VCaP (cell line): ENCODE results near the gene RNASE12.
"Not testable (repeated sequence)": the region's sequence is repeated elsewhere in the genome, so short reads cannot be mapped to it uniquely, and the experiment has no call there.

Experiments used
- H3K27ac ChIP-seq: fragments of 450-650 bp; 2 replicates; pipeline ENCODE4 v1.5.1; 2017
- TF ChIP-seq, protein P1 (sequence below): fragments of 450-650 bp; conservative IDR thresholded peaks from 2 replicates; pipeline ENCODE4 v1.5.1; 2017; ENCODE audit warnings: mild to moderate bottlenecking, moderate library complexity

The RNASE12 gene

DNA sequence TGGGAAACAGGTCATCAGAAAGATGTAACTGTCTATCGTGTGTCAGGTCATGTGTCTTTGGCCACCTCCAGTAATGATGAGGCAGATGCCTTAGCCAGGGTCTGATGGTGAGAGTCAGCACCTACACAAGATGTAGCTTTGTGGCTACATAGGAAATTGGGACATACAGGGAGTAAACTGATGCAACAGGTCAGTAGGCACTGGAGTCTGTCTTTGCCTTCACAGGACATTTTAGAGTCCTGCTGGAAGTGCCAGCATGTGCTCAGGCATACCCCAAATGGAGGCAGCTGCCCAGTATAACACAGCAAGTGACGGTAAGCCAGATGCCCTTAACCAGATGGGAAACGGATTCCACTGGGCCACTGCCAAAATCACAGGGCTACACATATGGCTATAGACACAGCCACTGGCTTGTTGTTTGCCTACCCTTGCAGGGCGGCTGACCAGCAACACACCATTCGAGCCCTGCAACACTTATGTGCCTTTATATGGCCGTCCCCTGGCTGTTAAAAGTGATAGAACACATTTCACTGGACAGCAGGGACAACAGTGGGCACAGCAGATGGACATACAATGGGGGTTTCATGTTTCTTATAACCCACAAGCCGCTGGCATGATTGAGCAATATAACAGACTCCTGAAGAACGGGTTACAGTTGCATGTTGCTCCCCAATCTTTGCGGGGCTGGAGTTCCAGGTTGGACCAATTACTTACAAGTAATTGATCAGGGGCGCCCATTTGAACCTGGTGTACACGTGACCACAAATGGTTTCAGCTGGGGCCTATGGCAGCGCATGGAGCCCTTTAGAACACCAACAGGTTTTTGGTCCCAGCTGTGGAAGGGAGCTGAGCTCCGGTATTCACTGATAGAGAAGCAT lies 12.9 kb upstream of the RNASE12 start:
- TF ChIP-seq, protein P1, sequence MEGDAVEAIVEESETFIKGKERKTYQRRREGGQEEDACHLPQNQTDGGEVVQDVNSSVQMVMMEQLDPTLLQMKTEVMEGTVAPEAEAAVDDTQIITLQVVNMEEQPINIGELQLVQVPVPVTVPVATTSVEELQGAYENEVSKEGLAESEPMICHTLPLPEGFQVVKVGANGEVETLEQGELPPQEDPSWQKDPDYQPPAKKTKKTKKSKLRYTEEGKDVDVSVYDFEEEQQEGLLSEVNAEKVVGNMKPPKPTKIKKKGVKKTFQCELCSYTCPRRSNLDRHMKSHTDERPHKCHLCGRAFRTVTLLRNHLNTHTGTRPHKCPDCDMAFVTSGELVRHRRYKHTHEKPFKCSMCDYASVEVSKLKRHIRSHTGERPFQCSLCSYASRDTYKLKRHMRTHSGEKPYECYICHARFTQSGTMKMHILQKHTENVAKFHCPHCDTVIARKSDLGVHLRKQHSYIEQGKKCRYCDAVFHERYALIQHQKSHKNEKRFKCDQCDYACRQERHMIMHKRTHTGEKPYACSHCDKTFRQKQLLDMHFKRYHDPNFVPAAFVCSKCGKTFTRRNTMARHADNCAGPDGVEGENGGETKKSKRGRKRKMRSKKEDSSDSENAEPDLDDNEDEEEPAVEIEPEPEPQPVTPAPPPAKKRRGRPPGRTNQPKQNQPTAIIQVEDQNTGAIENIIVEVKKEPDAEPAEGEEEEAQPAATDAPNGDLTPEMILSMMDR: no peak
- H3K27ac ChIP-seq: no peak overlapping the region

DNA sequence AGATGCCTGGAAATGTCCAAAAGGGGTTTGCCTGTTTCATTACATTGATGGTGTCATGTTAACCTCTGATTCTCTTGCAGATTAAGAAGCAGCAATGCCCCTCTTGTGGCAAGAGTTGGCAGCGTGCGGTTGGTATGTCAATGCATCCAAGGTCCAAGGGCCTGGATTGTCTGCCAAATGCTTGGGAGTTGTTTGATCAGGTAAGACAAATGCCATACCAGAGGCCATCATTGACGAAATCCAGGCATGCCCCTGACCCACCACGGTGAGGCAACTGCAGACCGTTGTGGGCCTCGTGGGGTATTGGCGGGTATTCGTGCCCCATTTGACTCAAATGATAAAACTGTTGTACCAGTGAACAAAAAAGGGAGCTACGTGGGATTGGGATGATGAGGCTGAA lies 11.4 kb upstream of the RNASE12 start:
- TF ChIP-seq, protein P1: no peak
- H3K27ac ChIP-seq: no peak overlapping the region

GRCh38 chr14:20601522-20601921 lies 10.3 kb upstream of the RNASE12 start:
- TF ChIP-seq, protein P1: no peak

GRCh38 chr14:20597108-20597507 lies 5.9 kb upstream of the RNASE12 start:
- H3K27ac ChIP-seq: no peak overlapping the region
- TF ChIP-seq, protein P1: no peak

More at GRCh38 chr14:20601522-20601921, 10.3 kb upstream of the RNASE12 start:
- H3K27ac ChIP-seq: no peak overlapping the region

- not testable (repeated sequence) for H3K27ac ChIP-seq
These were observed 4.5 kb upstream of the RNASE12 start for GRCh38 chr14:20595726-20596125.

DNA sequence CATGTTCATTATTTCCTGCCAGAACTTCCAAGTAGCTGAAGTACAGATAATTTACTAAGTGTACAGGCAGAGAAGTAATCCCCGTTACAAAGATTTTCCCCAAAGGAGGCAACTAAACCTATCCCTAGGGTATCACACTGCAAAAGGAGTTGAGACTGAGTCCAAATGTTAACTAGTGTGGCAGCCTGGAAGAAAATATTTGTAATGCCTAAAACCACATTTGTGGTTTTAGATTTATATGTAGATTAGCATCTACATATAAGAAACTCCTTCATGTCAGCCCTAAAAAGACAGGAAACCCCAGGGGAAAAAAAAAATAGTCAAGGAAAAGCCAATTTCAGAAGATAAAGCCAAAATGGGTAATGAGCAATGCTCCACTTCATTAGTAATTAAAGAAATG lies 1.4 kb upstream of the RNASE12 start:
- TF ChIP-seq, protein P1: no peak
- no peak overlapping the region for H3K27ac ChIP-seq

DNA sequence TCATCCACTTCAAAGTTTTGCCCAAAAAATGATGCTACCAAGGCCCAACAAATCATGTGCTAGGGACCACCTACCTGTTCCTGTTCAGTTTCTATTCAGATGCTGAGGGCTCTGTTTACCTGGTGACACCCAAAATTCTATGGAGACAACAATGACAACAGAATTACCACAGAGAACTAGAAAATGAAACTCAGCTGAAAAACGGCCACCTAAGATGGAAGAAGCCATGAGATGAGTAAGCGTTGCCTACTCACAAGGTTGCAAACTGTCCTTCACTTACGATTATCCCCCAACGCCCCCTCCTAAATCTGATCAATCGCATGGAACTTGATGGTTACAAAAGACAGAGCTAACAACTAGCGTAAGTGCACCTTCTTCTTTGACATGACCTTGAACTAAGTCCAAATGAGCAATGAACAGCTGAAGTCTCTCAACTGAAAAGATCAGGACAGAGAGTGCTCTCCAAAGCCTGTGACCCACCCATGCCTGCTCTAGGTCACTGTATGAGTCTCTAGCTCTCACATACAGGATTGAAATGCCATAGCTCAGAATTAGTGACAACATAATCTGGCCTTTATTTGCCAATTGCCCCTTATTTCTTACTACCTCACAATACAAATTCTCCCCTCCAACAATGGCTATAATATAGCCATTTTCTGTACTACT lies 3.6 kb downstream of the RNASE12 start, which contains the start of gene RNASE11:
Gene RNASE11, minus strand, starts transcription at position 513 of the 666 bp plus-strand sequence.
- TF ChIP-seq, protein P1: no peak
- H3K27ac ChIP-seq: no peak within 1 kb of the TSS
